KOPT-K1 (cell line): Measurements from ENCODE around the gene KCMF1.

Experiments
- H3K27ac ChIP-seq: fragments of 200-600 bp; sonication (generic); 2 replicates; pipeline ENCODE4 v1.5.1; 2016; ENCODE audit warnings: antibody characterized with exemption, mild to moderate bottlenecking, low read depth, low read length; ENCODE audit not compliant: poor library complexity, severe bottlenecking
- H3K36me3 ChIP-seq: fragments of 200-600 bp; sonication (generic); 2 replicates; pipeline ENCODE4 v1.5.1; 2017; ENCODE audit warnings: antibody characterized with exemption, mild to moderate bottlenecking, low read length, moderate library complexity; ENCODE audit not compliant: insufficient read depth
- H3K9me3 ChIP-seq: fragments of 200-600 bp; sonication (generic); 2 replicates; pipeline ENCODE4 v1.5.1; 2017; ENCODE audit warnings: antibody characterized with exemption, low read length, mild to moderate bottlenecking; ENCODE audit not compliant: insufficient read depth, poor library complexity, severe bottlenecking

KCMF1 gene

DNA sequence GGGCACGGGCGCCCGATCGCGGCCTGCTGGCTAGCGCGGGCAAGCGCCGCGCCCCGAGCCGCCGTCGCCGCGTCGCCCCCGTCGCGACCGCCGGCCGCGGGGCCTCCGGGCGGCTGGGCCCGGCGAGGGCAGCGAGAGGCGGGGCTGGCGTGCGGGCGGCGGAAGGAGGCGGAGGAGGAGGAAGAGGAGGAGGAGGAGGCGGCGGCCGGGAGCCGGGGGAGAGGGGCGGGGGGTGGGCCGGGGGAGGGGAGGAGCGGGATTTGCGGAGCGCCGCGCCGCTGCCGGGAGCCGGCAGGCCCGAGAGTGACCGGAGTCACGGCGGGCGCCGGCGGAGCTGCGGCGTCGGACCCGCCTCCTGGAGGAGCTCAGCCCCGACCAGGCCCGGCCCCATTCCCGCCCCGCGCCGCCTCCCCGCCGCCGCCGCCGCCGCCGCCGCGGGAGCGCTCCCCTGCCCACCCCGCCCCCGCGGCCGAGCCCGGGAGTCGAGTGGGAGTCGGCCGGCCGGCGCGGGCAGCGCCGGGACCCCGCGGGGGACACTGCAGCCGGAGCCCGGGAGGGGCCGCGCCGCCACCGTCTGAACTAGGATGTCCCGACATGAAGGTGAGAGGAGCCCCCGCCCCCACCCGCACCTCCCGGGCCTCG, at the start of gene KCMF1:
Gene KCMF1, plus strand, starts transcription at position 294 of the 642 bp plus-strand sequence. Its CDS starts 291 bp downstream, at position 585.
- Histone ChIP-seq H3K27ac (peak within 1 kb of the TSS; percentile 93), H3K9me3 (no peaks in the 10 kb centered on the region), H3K36me3 (peaks cover 15% of the 10 kb centered on the region)

DNA sequence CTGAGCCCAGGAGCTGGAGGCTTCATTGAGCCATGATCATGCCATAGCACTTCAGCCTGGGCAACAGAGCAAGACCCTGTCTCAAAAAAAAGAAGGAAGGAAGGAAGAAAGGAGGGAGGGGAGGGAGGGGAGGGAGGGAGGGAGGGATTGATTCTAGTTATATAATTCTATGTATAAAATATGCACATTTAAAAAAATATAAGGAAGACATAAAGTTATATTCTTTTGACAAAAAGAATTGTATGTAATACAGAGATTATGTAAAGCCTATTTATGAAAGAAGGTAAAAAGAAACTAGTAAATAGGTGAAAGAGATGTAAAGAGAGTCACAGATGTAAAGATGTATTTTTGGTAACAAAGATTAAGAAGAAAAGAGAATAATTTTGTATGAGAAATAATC, 48.0 kb upstream of the KCMF1 start:
- Histone ChIP-seq H3K36me3 (no peaks in the 10 kb centered on the region), H3K9me3 (no peaks in the 10 kb centered on the region), H3K27ac (no peak overlapping the region)

DNA sequence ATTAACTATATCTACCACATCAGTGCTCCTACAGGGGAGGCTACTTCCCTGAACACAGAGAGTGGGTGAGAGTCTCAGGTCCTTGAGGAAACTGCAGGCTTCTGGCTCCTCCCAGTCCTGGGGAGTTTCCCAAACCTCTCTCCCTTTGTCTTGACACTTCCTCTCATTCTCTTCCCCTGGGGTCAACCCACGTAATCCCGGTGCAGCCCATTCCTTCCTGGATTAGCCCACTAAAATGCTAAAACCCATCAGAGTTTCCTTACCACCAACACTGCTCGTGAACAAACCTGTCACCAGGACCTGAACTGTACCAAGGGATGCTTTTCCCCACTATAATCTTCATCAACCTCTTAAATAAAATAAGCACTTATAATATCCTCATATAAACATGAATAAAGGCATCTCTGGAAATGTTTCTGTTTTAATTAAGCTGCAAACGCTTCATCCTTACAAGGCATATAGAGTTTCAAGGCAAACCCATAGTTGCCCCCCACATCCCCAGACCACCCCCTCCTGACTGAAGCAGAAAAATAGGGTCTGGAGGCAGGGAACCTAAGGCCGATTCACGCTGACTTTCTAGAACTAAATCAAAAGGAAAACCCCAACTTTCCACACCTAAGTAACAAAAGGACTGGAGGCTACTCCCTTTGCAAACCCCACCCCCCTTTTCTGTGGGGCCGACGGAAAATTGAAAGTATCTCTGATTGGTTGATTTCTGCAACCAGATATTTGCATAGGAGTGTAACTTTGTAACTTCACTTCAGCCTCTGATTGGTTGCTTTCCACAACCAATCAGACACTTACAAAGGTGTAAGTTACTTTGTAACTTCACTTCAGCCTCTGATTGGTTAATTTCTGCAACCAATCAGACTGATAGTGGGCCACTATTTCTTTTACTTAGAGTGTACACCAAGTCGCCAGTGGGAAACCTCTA, 46.5 kb upstream of the KCMF1 start:
- Histone ChIP-seq H3K9me3 (no peaks in the 10 kb centered on the region), H3K27ac (no peak overlapping the region), H3K36me3 (no peaks in the 10 kb centered on the region)

DNA sequence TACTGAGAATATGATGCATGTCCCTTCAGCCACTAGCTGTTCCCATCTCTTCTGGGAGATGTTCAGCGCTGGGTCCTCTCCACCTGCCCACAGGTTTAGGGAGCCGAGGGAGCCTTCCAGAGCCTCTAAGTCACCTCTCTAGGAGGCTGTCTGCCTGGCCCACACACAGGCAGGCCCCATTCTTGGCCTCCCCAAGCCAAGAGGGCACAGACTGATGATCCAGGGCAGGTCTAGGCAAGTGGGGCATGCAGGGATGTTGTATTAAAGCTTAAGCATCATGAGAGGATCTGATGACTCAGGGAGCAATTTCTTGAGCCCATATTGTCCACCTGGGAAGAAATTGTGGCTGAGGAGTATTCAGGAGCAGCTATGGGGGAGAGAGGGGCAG, 45.6 kb upstream of the KCMF1 start:
- H3K9me3 ChIP-seq, result no peaks in the 10 kb centered on the region
- H3K36me3 ChIP-seq, result no peaks in the 10 kb centered on the region
- H3K27ac ChIP-seq, result no peak overlapping the region

DNA sequence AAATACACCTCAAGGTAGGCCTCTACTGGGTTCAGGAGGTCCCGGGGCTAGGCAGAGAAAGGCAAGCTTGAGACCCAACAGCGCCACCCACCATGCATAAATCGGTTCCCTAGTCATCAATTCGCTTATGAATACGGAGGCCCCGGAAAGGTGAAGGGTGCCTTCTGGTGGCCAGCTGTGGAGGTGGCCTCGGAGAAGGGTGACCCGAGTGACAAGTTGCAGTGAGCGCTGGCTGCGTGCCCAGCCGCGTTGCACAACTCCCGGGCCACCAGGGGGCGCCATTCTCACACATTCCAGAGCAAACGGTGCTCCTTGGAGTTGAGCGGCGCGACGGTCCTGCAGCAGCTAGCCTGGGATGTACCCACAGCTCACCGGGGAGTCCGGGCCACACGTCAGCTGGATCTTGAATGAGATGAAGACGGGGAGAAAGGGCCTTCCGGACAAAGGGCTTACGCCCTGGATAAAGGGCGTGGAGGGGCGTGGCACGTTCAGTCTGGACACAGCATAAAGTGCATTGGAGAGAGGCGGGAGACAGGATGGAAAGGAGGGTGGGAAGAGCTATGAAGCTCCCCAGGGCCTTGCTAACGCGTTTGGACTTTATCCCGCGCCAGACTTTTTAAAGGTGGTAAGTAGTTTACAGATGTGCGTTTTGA, 45.1 kb upstream of the KCMF1 start:
- H3K9me3 ChIP-seq, result no peaks in the 10 kb centered on the region
- H3K36me3 ChIP-seq, result no peaks in the 10 kb centered on the region
- no peak overlapping the region for H3K27ac ChIP-seq

DNA sequence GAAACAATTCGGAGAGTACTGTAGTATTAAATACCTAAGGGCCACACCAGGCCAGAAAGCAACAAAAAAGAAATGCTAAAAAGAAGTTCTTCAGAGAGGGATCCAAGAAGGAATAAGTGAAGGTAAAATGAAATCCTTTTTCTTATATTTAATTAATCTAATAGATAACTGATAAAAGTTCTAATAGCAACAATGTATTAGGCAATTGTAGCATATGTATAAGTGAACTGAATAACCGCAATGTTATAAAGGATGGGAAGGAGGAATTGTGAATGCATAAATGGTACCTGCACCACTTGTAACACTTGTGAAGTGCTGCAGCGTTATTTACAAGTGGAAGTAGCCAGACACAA, 43.7 kb upstream of the KCMF1 start:
- Histone ChIP-seq H3K36me3 (no peaks in the 10 kb centered on the region), H3K27ac (no peak overlapping the region), H3K9me3 (no peaks in the 10 kb centered on the region)

DNA sequence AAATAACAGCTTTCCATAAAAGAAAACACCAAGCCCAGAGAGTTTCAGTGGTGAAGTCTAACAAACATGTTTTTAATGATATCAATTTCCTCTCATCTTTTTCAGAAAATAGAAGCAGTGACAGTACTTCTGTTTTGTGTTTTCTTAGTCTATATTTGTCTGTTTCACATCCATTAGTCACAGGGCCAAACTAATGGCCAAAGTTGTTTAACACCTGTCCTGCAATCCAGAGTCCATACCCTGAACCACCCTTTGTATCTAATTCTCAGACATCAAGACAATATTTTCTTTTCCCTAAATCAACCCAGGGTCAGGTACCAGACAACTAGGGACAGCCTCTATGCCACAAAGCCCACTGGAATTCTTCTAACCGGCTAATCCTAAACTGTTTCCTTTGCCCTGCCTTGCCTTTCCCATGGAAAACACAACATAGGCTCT, 39.6 kb upstream of the KCMF1 start:
- Histone ChIP-seq H3K27ac (no peak overlapping the region), H3K9me3 (no peaks in the 10 kb centered on the region), H3K36me3 (no peaks in the 10 kb centered on the region)

DNA sequence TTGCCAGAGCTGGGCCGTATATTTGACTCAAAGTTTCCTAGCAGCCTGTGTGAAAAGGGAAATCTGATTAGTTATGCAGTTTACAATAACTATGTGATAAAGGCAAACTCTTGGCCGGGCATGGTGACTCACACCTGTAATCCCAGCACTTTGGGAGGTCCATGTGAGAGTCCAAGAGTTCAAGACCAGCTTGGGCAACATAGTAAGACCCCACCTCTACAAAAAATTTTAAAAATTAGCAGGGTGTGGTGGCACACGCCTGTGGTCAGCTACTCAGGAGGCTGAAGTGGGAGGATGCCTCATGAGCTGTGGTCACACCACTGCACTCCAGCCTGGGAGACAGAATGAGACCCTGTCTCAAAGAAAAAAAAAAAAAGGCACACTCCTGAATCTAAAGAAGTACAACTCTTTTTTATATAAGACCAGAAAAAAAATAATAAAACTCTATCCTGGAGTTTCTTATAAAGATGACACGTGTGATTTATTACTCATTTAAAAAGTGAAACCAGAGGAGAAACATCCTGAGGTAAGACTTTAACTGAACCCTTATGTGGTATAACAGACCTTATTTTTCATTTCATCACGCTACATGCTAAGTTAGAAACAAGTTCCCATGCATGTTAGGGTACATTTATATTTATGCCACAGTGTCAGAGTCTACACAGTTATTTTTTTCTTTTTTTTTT, 32.6 kb upstream of the KCMF1 start:
- no peak overlapping the region for H3K27ac ChIP-seq
- H3K9me3 ChIP-seq, result no peaks in the 10 kb centered on the region
- no peaks in the 10 kb centered on the region for H3K36me3 ChIP-seq

DNA sequence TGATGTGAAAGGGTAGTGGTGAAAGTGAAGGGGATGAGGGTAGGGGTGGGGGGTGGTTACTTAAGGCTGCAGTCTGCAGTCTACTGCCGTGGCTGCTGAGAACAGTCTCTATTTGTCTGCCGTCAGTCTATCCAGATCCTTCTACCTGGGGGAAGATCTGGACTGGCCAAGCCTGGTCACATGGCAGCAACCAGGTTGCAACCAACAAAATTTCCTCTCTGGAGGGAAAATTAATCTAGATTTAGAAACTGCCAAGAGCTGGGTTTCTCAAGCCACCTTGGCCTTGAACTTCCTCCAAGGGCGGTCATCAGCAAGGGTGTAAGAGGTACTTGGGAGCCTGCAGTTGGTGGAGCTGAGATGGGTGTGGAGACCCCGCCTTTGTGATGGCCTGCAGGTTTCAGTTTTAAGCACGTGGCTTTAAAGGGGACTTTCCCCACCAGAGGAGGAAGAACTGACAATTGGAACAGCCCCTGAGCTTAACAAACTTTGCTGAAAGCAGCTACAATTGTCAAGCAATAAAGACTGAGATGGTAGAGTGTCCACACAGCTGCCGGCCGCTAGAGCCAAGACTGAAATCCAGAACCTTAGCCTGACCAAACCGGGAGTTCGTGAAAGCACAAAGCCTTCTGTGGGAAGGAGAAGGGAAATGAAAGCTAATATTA, 31.4 kb upstream of the KCMF1 start:
- Histone ChIP-seq H3K36me3 (no peaks in the 10 kb centered on the region), H3K27ac (peak overlapping the region; percentile 33), H3K9me3 (no peaks in the 10 kb centered on the region)

DNA sequence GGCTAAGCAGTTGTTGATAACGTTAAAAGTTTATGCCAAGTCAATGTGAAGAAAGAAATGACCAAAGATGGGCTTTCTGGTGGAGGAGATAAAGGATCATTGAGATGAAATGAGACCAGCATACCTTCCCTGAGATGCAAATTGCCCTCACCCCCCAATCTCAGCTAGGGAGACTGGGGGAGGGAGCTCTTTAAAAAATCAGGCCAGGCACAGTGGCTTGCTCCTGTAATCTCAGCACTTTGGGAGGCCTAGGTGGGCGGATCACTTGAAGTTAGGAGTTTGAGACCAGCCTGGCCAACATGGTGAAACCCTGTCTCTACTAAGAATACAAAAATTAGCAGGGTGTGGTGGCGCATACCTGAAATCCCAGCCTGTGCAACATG, 30.9 kb upstream of the KCMF1 start:
- H3K9me3 ChIP-seq, result no peaks in the 10 kb centered on the region
- H3K36me3 ChIP-seq, result no peaks in the 10 kb centered on the region
- H3K27ac ChIP-seq, result peak overlapping the region; percentile 33

DNA sequence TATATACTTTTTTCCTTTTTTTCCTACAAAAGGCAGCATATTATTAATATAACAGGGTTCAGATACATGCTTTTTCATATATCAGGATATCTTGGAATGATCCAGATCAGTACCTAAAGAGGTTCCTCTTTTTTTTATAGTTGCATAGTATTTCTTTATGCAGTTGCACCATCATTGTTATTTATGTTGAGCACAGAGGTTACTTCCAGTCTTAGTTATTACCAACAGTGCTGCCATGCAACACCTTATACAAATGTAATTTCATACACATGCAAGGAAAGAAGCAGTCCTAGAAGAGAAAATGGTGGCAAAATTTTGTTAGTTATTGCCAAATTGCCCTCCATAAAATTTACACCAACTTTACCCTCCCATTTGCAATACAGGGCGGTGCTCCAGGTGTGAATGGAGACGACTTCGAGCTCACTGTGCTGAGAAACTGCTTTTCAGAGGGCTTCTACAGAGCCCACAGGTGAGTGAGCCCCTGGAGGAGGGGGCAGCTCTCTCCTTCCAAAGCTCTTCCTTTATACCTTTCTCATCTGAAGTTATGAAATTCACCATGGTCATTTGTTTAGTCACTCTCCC, 30.0 kb upstream of the KCMF1 start:
- Histone ChIP-seq H3K9me3 (no peaks in the 10 kb centered on the region), H3K27ac (no peak overlapping the region), H3K36me3 (no peaks in the 10 kb centered on the region)

DNA sequence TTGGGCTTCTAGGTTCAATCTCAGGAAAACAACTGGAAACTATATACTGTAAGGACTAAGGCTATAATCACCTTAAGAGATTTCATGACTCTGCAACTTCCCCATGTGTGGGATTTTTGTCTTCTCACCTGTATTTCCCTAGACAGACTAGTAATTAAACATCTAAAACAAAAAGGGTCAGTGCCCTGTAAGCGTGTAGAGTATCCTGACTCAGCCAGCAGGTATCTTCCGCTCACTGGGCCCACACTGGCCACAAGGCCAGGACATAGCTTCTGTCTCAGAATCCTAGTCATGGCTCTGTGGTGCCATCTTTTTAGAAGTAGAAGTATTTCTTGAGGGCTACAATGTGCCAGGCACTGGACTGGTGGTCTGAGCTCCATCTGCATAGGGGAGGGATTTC, 28.8 kb upstream of the KCMF1 start:
- Histone ChIP-seq H3K27ac (no peak overlapping the region), H3K36me3 (no peaks in the 10 kb centered on the region), H3K9me3 (no peaks in the 10 kb centered on the region)

DNA sequence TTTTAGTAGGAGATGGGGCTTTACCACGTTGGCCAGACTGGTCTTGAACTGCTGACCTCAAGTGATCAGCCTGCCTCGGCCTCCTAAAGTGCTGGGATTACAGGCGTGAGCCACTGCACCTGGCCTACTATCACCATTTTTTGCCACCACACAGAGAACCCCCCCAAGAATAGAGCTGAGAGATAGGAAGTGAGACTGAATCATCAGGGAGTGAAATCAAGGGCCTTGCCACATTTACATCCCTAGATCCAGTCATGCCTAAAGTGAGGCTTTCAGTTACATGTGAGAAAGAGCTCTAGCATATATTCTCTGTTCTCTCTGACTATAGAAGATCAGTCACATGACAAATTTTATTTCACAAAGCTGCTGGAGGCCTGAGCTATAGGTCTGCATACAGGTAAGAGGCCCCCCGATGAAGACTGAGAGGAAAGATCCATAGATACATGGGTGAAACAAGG, 28.0 kb upstream of the KCMF1 start:
- H3K36me3 ChIP-seq, result no peaks in the 10 kb centered on the region
- H3K27ac ChIP-seq, result no peak overlapping the region

DNA sequence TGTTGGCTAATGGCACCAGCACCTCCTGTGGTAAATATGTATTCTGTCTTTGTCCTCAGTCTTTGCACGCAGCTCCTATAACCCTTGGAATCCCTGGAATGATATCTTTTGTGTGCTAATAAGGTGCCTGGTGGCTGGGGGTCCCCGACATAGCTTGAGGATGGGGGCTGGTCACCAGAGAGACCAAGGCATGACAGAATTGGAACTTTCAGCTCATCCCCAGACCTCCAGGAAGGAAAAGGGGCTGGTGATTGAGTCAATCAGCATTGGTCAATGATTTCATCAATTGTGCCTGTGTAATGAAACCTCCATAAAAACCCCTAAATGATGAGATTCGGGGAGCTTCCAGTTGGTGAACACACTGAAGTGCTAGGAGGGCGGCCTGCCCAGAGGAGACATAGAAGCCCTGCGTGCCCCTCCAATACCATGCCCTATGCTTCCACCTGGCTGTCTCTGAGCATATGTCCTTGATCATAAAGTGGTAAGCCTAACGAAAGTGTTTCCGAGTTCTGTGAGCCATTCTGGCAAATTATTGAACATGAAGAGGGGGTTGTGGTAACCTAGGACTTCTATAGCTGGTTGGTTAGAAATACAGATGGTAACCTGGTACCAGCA, 26.6 kb upstream of the KCMF1 start:
- Histone ChIP-seq H3K36me3 (no peaks in the 10 kb centered on the region), H3K9me3 (no peaks in the 10 kb centered on the region), H3K27ac (no peak overlapping the region)

More for the DNA sequence above, 28.0 kb upstream of the KCMF1 start:
- no peaks in the 10 kb centered on the region for H3K9me3 ChIP-seq
